Activated CD8-positive, alpha-beta memory T cell treated with anti-CD3 and anti-CD28 coated beads, Interleukin-2, amount 10 ng/mL, durations not matched to agents 7 days and 5 days (primary cell): ENCODE measurements around the gene TNS1. TPM values are rescaled to one million over a fixed set of nuclear protein-coding genes. Genes with fewer than 3 reads are reported as not detected.

ENCODE experiments used
- ATAC-seq: fragments of 150-1000 bp; cut with Tn5 transposase; one replicate; pipeline ENCODE4 v1.10.0; 2021; ENCODE audit warnings: moderate library complexity
- CTCF ChIA-PET: fragments of 350-600 bp; sonication (Branson Sonifier 250); formaldehyde crosslinking; loops from one replicate; lab custom pipeline; 2021; ENCODE audit warnings: antibody characterized with exemption; lab: Charles Lee
- DNase-seq: peaks from one replicate; pipeline ENCODE4 v3.0.0-alpha.2; 2020
- H3K27ac Mint-ChIP-seq: one replicate; pipeline ENCODE4 v1.8.0; 2021; ENCODE audit warnings: mild to moderate bottlenecking, mixed read lengths
- H3K27me3 Mint-ChIP-seq: one replicate; pipeline ENCODE4 v1.8.0; 2021; ENCODE audit warnings: mixed read lengths
- H3K36me3 Mint-ChIP-seq: one replicate; pipeline ENCODE4 v1.8.0; 2021; ENCODE audit warnings: mild to moderate bottlenecking, mixed read lengths
- H3K4me1 Mint-ChIP-seq: one replicate; pipeline ENCODE4 v1.8.0; 2021; ENCODE audit warnings: mixed read lengths
- H3K4me3 Mint-ChIP-seq: one replicate; pipeline ENCODE4 v1.8.0; 2021; ENCODE audit warnings: mild to moderate bottlenecking, moderate library complexity, mixed read lengths
- H3K9me3 Mint-ChIP-seq: one replicate; pipeline ENCODE4 v1.8.0; 2022; ENCODE audit warnings: low read depth, mixed read lengths
- total RNA-seq, 2 experiments: library from RNA; stranded (reverse); gene quantifications; one replicate each; pipeline ENCODE4 v1.2.3, GENCODE V29; 2021

TNS1 gene
- total RNA-seq, 2 experiments from 2014 or later: 1.4 to 4.4 TPM

- H3K4me3 Mint-ChIP-seq: no peak overlapping the region
- H3K27me3 Mint-ChIP-seq: peaks cover 3% of the 10 kb centered on the region
- H3K36me3 Mint-ChIP-seq: no peaks in the 10 kb centered on the region
- CTCF ChIA-PET: interaction anchor here (1.9 kb wide), 1 partner anchor 212 kb away, joined by 5 read pairs; no protein-coding TSS in a partner anchor
- ATAC-seq (no peak), DNase-seq (no peak)
- H3K27ac Mint-ChIP-seq: no peak overlapping the region
- H3K9me3 Mint-ChIP-seq: no peaks in the 10 kb centered on the region
- H3K4me1 Mint-ChIP-seq: no peaks in the 10 kb centered on the region
Observed at GRCh38 chr2:217997510-217997909, 5.3 kb downstream of the TNS1 start.

GRCh38 chr2:217996361-217996760 is 6.4 kb downstream of the TNS1 start:
- H3K9me3 Mint-ChIP-seq: no peaks in the 10 kb centered on the region
- no peak overlapping the region for H3K4me3 Mint-ChIP-seq
- H3K36me3 Mint-ChIP-seq: no peaks in the 10 kb centered on the region
- DNase-seq: no peak
- no peak for ATAC-seq
- H3K27me3 Mint-ChIP-seq: peaks cover 3% of the 10 kb centered on the region
- no peaks in the 10 kb centered on the region for H3K4me1 Mint-ChIP-seq
- H3K27ac Mint-ChIP-seq: no peak overlapping the region
- CTCF ChIA-PET: interaction anchor here (0.7 to 4.0 kb wide), 2 partner anchors 207 to 210 kb away, joined by 3 to 36 read pairs; no protein-coding TSS in a partner anchor

GRCh38 chr2:217995731-217996231 is 7.0 kb downstream of the TNS1 start:
- no peak overlapping the region for H3K4me3 Mint-ChIP-seq
- H3K27me3 Mint-ChIP-seq: peaks cover 2% of the 10 kb centered on the region
- ATAC-seq (no peak), DNase-seq (no peak)
- no peaks in the 10 kb centered on the region for H3K4me1 Mint-ChIP-seq
- CTCF ChIA-PET: interaction anchor here (0.7 to 4.0 kb wide), 2 partner anchors 207 to 209 kb away, joined by 3 to 36 read pairs; no protein-coding TSS in a partner anchor
- H3K9me3 Mint-ChIP-seq: no peaks in the 10 kb centered on the region
- H3K36me3 Mint-ChIP-seq: no peaks in the 10 kb centered on the region
- H3K27ac Mint-ChIP-seq: no peak overlapping the region

GRCh38 chr2:217994776-217995274 is 8.0 kb downstream of the TNS1 start:
- H3K9me3 Mint-ChIP-seq: no peaks in the 10 kb centered on the region
- DNase-seq: no peak
- H3K27ac Mint-ChIP-seq: no peak overlapping the region
- no peak overlapping the region for H3K4me3 Mint-ChIP-seq
- no peak for ATAC-seq
- peaks cover 2% of the 10 kb centered on the region for H3K27me3 Mint-ChIP-seq
- no peaks in the 10 kb centered on the region for H3K36me3 Mint-ChIP-seq
- CTCF ChIA-PET: interaction anchor here (1.1 to 4.0 kb wide), 7 partner anchors 10 to 208 kb away, joined by 3 to 36 read pairs (median 5); no protein-coding TSS in a partner anchor
- H3K4me1 Mint-ChIP-seq: no peaks in the 10 kb centered on the region

GRCh38 chr2:217993817-217994463 is 8.9 kb downstream of the TNS1 start:
- H3K4me3 Mint-ChIP-seq: no peak overlapping the region
- no peaks in the 10 kb centered on the region for H3K9me3 Mint-ChIP-seq
- H3K4me1 Mint-ChIP-seq: peaks cover 4% of the 10 kb centered on the region
- no peak overlapping the region for H3K27ac Mint-ChIP-seq
- ATAC-seq (peak; percentile 74), DNase-seq (peak; percentile 66)
- peaks cover 2% of the 10 kb centered on the region for H3K27me3 Mint-ChIP-seq
- CTCF ChIA-PET: interaction anchor here (0.7 to 4.0 kb wide), 16 partner anchors 9 to 217 kb away, joined by 3 to 36 read pairs (median 4); partner anchors contain the start of gene TNS1
- H3K36me3 Mint-ChIP-seq: no peaks in the 10 kb centered on the region

- H3K9me3 Mint-ChIP-seq: no peaks in the 10 kb centered on the region
- peaks cover 8% of the 10 kb centered on the region for H3K4me1 Mint-ChIP-seq
- DNase-seq: no peak
- peaks cover 2% of the 10 kb centered on the region for H3K27me3 Mint-ChIP-seq
- H3K36me3 Mint-ChIP-seq: no peaks in the 10 kb centered on the region
- no peak overlapping the region for H3K4me3 Mint-ChIP-seq
- CTCF ChIA-PET: interaction anchor here (0.9 to 4.0 kb wide), 13 partner anchors 9 to 217 kb away, joined by 3 to 36 read pairs (median 4); partner anchors contain the start of gene TNS1
- ATAC-seq: no peak
- H3K27ac Mint-ChIP-seq: no peak overlapping the region
Observed at GRCh38 chr2:217993138-217993537, 9.7 kb downstream of the TNS1 start.

GRCh38 chr2:217992061-217992460 is 10.7 kb downstream of the TNS1 start:
- Mint-ChIP-seq H3K36me3 (no peaks in the 10 kb centered on the region), H3K4me1 (peaks cover 8% of the 10 kb centered on the region), H3K27me3 (peaks cover 2% of the 10 kb centered on the region), H3K9me3 (no peaks in the 10 kb centered on the region), H3K4me3 (no peak overlapping the region), H3K27ac (no peak overlapping the region)
- CTCF ChIA-PET: interaction anchor here (0.9 to 8.5 kb wide), 2 partner anchors 10 to 203 kb away, joined by 3 to 156 read pairs; no protein-coding TSS in a partner anchor
- no peak for DNase-seq
- no peak for ATAC-seq

GRCh38 chr2:217990791-217991465 is 11.9 kb downstream of the TNS1 start:
- ATAC-seq (no peak), DNase-seq (no peak)
- CTCF ChIA-PET: interaction anchor here (8.5 kb wide), 1 partner anchor 202 kb away, joined by 156 read pairs; no protein-coding TSS in a partner anchor
- Mint-ChIP-seq H3K4me1 (peaks cover 8% of the 10 kb centered on the region), H3K36me3 (no peaks in the 10 kb centered on the region), H3K4me3 (no peak overlapping the region), H3K27me3 (peaks cover 2% of the 10 kb centered on the region), H3K9me3 (no peaks in the 10 kb centered on the region), H3K27ac (no peak overlapping the region)

GRCh38 chr2:217990389-217990788 is 12.4 kb downstream of the TNS1 start:
- CTCF ChIA-PET: interaction anchor here (8.5 kb wide), 1 partner anchor 201 kb away, joined by 156 read pairs; no protein-coding TSS in a partner anchor
- Mint-ChIP-seq H3K27me3 (peaks cover 2% of the 10 kb centered on the region), H3K9me3 (no peaks in the 10 kb centered on the region), H3K36me3 (no peaks in the 10 kb centered on the region), H3K4me1 (peaks cover 8% of the 10 kb centered on the region), H3K27ac (no peak overlapping the region), H3K4me3 (no peak overlapping the region)
- ATAC-seq: no peak
- no peak for DNase-seq

GRCh38 chr2:217989221-217989948 is 13.4 kb downstream of the TNS1 start:
- Mint-ChIP-seq H3K4me3 (no peak overlapping the region), H3K36me3 (no peaks in the 10 kb centered on the region), H3K27me3 (peaks cover 2% of the 10 kb centered on the region), H3K4me1 (peaks cover 8% of the 10 kb centered on the region), H3K27ac (no peak overlapping the region), H3K9me3 (no peaks in the 10 kb centered on the region)
- CTCF ChIA-PET: interaction anchor here (0.9 to 8.5 kb wide), 8 partner anchors 29 to 206 kb away, joined by 3 to 156 read pairs (median 4); partner anchors contain the start of gene RUFY4
- ATAC-seq: no peak
- DNase-seq: peak; percentile 52

GRCh38 chr2:217988840-217989204 is 14.0 kb downstream of the TNS1 start:
- Mint-ChIP-seq H3K27me3 (peaks cover 2% of the 10 kb centered on the region), H3K4me1 (peaks cover 8% of the 10 kb centered on the region), H3K27ac (no peak overlapping the region), H3K4me3 (no peak overlapping the region), H3K36me3 (no peaks in the 10 kb centered on the region), H3K9me3 (no peaks in the 10 kb centered on the region)
- ATAC-seq (peak; percentile 21), DNase-seq (no peak)
- CTCF ChIA-PET: interaction anchor here (0.9 to 8.5 kb wide), 6 partner anchors 44 to 206 kb away, joined by 3 to 156 read pairs (median 5); partner anchors contain the start of gene RUFY4

GRCh38 chr2:217988014-217988839 is 14.6 kb downstream of the TNS1 start:
- CTCF ChIA-PET: interaction anchor here (0.6 to 8.5 kb wide), 9 partner anchors 11 to 206 kb away, joined by 3 to 156 read pairs (median 5); no protein-coding TSS in a partner anchor
- Mint-ChIP-seq H3K4me1 (peaks cover 8% of the 10 kb centered on the region), H3K27ac (no peak overlapping the region), H3K9me3 (no peaks in the 10 kb centered on the region), H3K36me3 (no peaks in the 10 kb centered on the region), H3K4me3 (no peak overlapping the region), H3K27me3 (peaks cover 2% of the 10 kb centered on the region)
- DNase-seq: peak; percentile 81
- ATAC-seq: peak; percentile 66
